ENCODE data around the gene LTBP3. TPM values are rescaled to one million over a fixed set of nuclear protein-coding genes. Genes with fewer than 3 reads are reported as not detected.

LTBP3 gene
- total and polyA plus RNA-seq, 8 donors = 70.8 to 322 (median 239) TPM

- ATAC-seq (peak; percentile 34), DNase-seq (peak; percentile 84 to 99 (median 92))
- TF ChIP-seq CTCF (IDR thresholded peaks at IDR 0.05) = no peak
- H3K9me3 ChIP-seq = no peaks in the 10 kb centered on the region
- H3K27ac ChIP-seq = peak within 1 kb of the TSS; percentile 89 to 99
- peaks cover 0 to 6% of the 10 kb centered on the region in 2 donors for H3K36me3 ChIP-seq
- intact Hi-C loops (cut with DNase I) = no loop called here
- peak within 1 kb of the TSS; percentile 68 to 91 for H3K4me3 ChIP-seq
- peaks cover 47 to 77% of the 10 kb centered on the region in 2 donors for H3K4me1 ChIP-seq
- no peaks in the 10 kb centered on the region for H3K27me3 ChIP-seq
These were observed 14.3 kb upstream of the LTBP3 start, which contains the start of gene FAM89B for GRCh38 chr11:65572356-65573051. Gene FAM89B (plus strand): TSS chr11:65572538. CDS start chr11:65572670, 132 bp downstream.

DNA sequence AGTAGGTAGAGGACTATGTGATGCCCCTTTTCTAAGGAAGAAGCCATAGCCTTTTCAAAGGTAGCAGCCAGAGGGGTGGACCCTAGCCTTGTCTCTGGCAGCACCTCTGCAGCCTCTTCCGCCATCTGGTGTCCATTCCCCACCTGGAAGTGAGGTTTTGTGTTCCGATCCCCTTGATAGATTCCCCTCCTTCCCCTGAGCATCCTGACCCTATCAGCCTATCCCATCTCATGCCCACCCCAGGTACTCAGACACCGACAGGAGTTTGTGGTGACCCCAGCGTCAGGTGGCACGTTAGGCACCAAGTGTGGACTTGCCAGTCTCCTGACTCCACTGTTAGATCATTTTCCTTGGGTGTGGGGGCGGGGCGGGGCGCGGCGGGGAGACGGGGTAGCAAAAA is 13.8 kb upstream of the LTBP3 start:
- ATAC-seq (no peak), DNase-seq (no peak)
- Histone ChIP-seq H3K36me3 (peaks cover 0 to 6% of the 10 kb centered on the region in 2 donors), H3K4me3 (peak overlapping the region; percentile 68 to 91), H3K9me3 (no peaks in the 10 kb centered on the region), H3K27ac (peak overlapping the region; percentile 69 to 99), H3K27me3 (no peaks in the 10 kb centered on the region), H3K4me1 (peaks cover 41 to 72% of the 10 kb centered on the region in 2 donors)
- TF ChIP-seq CTCF (IDR thresholded peaks at IDR 0.05) = no peak
- intact Hi-C loops (cut with DNase I) = no loop called here

DNA sequence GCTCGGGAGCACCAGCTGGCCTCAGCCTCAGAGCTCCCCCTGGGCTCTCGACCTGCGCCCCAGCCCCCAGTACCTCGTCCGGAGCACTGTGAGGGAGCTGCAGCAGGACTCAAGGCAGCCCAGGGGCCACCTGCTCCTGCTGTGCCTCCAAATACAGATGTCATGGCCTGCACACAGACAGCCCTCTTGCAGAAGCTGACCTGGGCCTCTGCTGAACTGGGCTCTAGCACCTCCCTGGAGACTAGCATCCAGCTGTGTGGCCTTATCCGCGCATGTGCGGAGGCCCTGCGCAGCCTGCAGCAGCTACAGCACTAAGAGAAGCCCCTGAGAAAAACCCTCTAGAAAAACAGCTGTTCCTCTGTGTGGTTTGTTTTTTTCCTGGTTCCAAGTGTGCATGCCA is 13.3 kb upstream of the LTBP3 start:
- no peak for TF ChIP-seq CTCF (IDR thresholded peaks at IDR 0.05)
- DNase-seq = no peak
- intact Hi-C loops (cut with DNase I) = no loop called here
- no peak for ATAC-seq
- Histone ChIP-seq H3K4me1 (peaks cover 40 to 67% of the 10 kb centered on the region in 2 donors), H3K9me3 (no peaks in the 10 kb centered on the region), H3K27me3 (no peaks in the 10 kb centered on the region), H3K36me3 (peaks cover 0 to 6% of the 10 kb centered on the region in 2 donors), H3K27ac (peak overlapping the region in 1 of 2 donors; percentile 99), H3K4me3 (peak overlapping the region in 1 of 2 donors; percentile 91)

- intact Hi-C loops (cut with DNase I) = no loop called here
- peak; percentile 17 to 49 for TF ChIP-seq CTCF (IDR thresholded peaks at IDR 0.05)
- DNase-seq (peak; percentile 98 to 99 (median 98)), ATAC-seq (peak; percentile 79)
- Histone ChIP-seq H3K4me3 (peak within 1 kb of the TSS; percentile 91 to 92), H3K36me3 (peaks cover 0 to 6% of the 10 kb centered on the region in 2 donors), H3K27ac (peak within 1 kb of the TSS; percentile 94 to 99), H3K4me1 (peaks cover 37 to 74% of the 10 kb centered on the region in 2 donors), H3K27me3 (no peaks in the 10 kb centered on the region), H3K9me3 (no peaks in the 10 kb centered on the region)
These were observed 12.1 kb upstream of the LTBP3 start, which contains the start of gene ZNRD2 for GRCh38 chr11:65569973-65570918. Gene ZNRD2 (plus strand): TSS chr11:65570477. CDS start chr11:65570492, 15 bp downstream.

All from left lung (tissue), 10 donors.